ENCODE measurements around the gene RASGEF1C.

RASGEF1C gene

GRCh38 chr5:180197016-180197702, 11.9 kb downstream of the RASGEF1C start:
- TF ChIP-seq TAF1 (IDR thresholded peaks at IDR 0.05; ENCODE audit: borderline replicate concordance, insufficient read depth, low read length) (no peak), FOXP2 (optimal IDR thresholded peaks at IDR 0.05; ENCODE audit: borderline replicate concordance, extremely low read depth, extremely low read length, insufficient read depth) (no peak), SIN3A (IDR thresholded peaks at IDR 0.05; ENCODE audit: borderline replicate concordance, insufficient read depth, low read length) (no peak), POLR2AphosphoS5 (IDR thresholded peaks at IDR 0.05; ENCODE audit: low read depth, low read length) (no peak), REST (IDR thresholded peaks at IDR 0.05; ENCODE audit: insufficient read depth in 1 of 2, low read depth in 2 of 2, low read length in 2 of 2) (no peak)

- TF ChIP-seq POLR2AphosphoS5 (IDR thresholded peaks at IDR 0.05; ENCODE audit: low read depth, low read length): no peak
- TF ChIP-seq TAF1 (IDR thresholded peaks at IDR 0.05; ENCODE audit: borderline replicate concordance, insufficient read depth, low read length): no peak
- TF ChIP-seq SIN3A (IDR thresholded peaks at IDR 0.05; ENCODE audit: borderline replicate concordance, insufficient read depth, low read length): no peak
- TF ChIP-seq REST (IDR thresholded peaks at IDR 0.05; ENCODE audit: insufficient read depth in 1 of 2, low read depth in 2 of 2, low read length in 2 of 2): no peak
- TF ChIP-seq FOXP2 (optimal IDR thresholded peaks at IDR 0.05; ENCODE audit: borderline replicate concordance, extremely low read depth, extremely low read length, insufficient read depth): no peak
Measured at GRCh38 chr5:180194410-180195345, 14.3 kb downstream of the RASGEF1C start.

- TF ChIP-seq REST (IDR thresholded peaks at IDR 0.05; ENCODE audit: insufficient read depth in 1 of 2, low read depth in 2 of 2, low read length in 2 of 2) (no peak), TAF1 (IDR thresholded peaks at IDR 0.05; ENCODE audit: borderline replicate concordance, insufficient read depth, low read length) (no peak), SIN3A (IDR thresholded peaks at IDR 0.05; ENCODE audit: borderline replicate concordance, insufficient read depth, low read length) (no peak), FOXP2 (optimal IDR thresholded peaks at IDR 0.05; ENCODE audit: borderline replicate concordance, extremely low read depth, extremely low read length, insufficient read depth) (no peak), POLR2AphosphoS5 (IDR thresholded peaks at IDR 0.05; ENCODE audit: low read depth, low read length) (no peak)
Measured at GRCh38 chr5:180193749-180194375, 15.1 kb downstream of the RASGEF1C start.

- TF ChIP-seq SIN3A (IDR thresholded peaks at IDR 0.05; ENCODE audit: borderline replicate concordance, insufficient read depth, low read length): no peak
- TF ChIP-seq FOXP2 (optimal IDR thresholded peaks at IDR 0.05; ENCODE audit: borderline replicate concordance, extremely low read depth, extremely low read length, insufficient read depth): no peak
- no peak for TF ChIP-seq REST (IDR thresholded peaks at IDR 0.05; ENCODE audit: insufficient read depth in 1 of 2, low read depth in 2 of 2, low read length in 2 of 2)
- no peak for TF ChIP-seq POLR2AphosphoS5 (IDR thresholded peaks at IDR 0.05; ENCODE audit: low read depth, low read length)
- no peak for TF ChIP-seq TAF1 (IDR thresholded peaks at IDR 0.05; ENCODE audit: borderline replicate concordance, insufficient read depth, low read length)
Measured at GRCh38 chr5:180191716-180192115, 17.3 kb downstream of the RASGEF1C start.

All from PFSK-1 (cell line).